Activated T-cell treated with anti-CD3 and anti-CD28 coated beads, Interleukin-2, amount 50 U/mL, for 48 hours (primary cell): Measurements from ENCODE around the gene MUSTN1.
A peak's percentile ranks its signal among the peaks of the same experiment; 100 is the strongest.

ENCODE experiments used
- DNase-seq, 2 experiments: peaks; one replicate each; pipeline ENCODE4 v3.0.0-alpha.2; 2020

MUSTN1 gene

DNA sequence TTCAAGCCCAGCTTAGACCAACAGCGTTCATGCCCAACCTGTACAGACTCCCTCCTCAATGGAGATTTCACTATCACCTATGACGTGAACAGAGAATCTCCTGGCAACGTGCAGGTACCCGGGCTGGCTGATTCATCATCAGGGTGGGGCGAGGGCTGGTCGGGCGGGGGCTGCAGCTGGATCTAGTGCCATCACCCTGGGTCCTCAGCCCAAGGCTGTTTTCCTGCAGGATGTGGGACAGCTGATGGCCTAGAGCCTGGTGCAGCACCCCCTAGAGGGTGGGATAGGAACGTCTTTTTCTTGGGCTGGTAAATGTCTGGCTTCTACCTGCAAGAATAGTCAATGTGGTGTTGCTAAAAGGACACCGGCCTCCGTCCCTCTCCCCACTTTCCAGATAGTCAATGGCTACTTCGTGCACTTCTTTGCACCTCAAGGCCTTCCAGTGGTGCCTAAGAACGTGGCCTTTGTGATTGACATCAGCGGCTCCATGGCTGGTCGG lies 35.8 kb downstream of the MUSTN1 start:
- peak; percentile 44 to 47 for DNase-seq

DNA sequence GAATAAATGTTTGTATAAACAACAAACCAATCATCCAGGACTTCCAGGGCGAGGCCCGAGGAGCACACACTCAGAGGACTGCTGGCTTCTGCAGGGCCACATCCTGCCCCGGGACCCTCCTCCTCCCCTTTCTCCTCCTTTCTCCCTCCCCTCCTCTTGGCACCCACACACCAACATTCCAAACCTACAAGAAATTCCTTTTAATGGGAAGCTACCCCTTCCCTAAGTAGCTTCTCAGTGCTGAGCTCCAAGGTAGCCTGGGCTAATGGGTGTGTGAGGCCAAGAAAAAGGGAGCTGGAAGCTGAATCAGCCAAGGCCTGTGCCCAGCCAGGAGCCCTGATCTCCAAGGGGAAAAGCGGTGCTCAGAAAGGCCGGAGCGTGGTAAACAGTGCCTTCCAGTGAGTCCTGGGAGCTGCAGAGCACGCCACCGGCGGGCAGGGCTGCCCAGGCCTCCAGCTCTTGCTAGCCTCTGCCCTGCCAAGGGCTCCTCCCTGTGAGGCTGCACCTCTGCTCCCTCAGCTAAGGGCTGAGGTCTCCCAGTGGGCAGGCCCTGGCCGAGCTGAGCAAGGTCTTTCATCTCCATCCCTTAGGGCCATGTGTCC lies 36.3 kb downstream of the MUSTN1 start:
- DNase-seq, result no peak

GRCh38 chr3:52796411-52796810 lies 38.4 kb downstream of the MUSTN1 start:
- no peak for DNase-seq

GRCh38 chr3:52795298-52795900 lies 39.4 kb downstream of the MUSTN1 start:
- DNase-seq, result no peak

- DNase-seq, result no peak
These were observed 40.2 kb downstream of the MUSTN1 start, which contains the start of gene ITIH3 for GRCh38 chr3:52794612-52795099. TSS of gene ITIH3 (plus strand) at chr3:52794796. CDS start at chr3:52794804, 8 bp downstream.

- DNase-seq, result no peak
These were observed 40.9 kb downstream of the MUSTN1 start for GRCh38 chr3:52793702-52794611.

DNA sequence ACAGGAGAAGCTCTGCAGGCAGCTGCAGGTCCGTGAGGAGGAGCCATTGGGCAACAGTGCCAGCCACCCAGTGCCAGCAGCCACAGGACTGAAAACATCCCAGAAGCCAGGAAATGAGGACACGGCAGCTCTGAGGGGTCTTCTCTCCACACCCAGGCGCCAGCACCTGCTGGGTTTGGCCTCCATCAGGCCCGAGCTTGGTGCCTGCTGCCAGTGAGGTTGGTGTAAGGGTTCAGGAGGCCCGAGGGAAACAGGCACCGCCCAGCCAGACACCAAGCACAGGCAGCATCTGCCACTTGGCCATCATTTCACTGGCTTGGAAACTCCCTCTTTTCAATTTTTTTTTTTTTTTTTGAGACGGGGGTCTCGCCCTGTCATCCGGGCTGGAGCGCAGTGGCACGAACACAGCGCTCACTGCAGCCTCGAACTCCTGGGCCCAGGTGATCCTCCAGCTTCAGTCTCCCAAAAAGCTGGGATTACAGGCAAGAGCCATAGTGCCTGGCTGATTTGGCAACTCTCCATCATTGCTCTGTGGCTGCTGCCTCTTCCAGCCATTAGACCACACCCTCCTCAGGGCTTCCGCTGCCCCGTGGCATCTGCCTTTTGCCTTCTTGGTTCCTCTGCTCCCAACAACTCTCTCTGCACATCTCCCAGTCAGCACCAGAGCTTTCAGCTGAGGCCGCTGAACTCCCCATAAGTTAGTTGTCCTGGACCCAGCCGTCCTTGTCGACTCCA lies 41.7 kb downstream of the MUSTN1 start:
- DNase-seq, result no peak

DNA sequence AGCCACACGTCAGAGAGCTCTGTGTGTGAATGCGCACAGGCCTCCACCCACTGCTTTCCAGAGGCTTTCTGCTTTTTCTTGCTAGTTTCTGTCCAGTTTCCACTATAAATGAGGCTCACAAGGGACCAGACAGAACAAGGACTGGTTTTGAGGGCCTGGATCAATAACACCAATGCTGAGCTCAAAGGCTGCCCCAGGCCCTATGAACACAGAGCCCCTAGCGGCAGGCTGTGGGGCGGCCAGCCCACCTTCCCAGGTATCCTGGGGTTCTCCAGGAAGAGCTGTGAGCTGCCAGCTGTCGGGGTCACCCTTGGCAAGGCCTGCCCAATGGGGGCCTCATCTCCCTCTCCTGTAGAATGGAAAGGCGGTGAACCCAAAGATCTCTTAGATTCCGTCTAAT lies 42.4 kb downstream of the MUSTN1 start:
- no peak for DNase-seq

DNA sequence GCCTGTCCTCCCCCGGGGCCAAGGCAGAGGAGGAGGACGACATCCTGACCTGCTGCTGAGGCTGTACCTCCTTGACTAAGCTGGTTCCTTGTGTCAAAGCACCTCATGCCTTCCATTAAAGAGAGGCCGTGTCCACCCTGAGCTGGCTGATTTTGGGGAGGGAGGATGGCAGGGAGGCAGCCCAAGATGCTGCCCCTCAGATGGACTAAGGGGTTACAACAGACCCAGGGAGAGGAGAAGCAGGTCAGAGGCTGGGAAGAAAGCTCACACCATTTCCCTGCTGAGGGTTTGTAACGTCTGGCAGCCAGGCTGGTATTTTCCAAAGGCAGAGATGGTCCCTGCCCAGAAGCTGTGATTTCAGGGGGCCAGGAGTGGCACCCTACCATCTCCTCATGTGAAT lies 42.9 kb downstream of the MUSTN1 start:
- no peak for DNase-seq

- no peak for DNase-seq
These were observed 43.5 kb downstream of the MUSTN1 start for GRCh38 chr3:52791366-52791765.

DNA sequence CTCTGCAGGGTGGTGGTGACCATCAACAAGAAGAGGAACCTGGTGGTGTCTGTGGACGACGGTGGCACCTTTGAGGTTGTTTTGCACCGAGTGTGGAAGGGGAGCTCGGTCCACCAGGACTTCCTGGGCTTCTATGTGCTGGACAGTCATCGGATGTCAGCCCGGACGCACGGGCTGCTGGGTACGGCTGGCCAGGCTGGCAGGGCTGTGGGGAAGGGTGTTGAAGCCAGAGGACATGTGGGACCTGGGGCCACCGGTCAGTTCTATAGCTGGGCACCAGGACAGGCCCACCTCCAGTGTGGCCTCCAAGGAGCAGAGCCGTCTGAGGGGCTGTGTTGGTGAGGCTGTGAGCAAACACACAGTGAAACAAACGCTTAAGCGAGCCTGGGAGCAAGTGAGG lies 44.1 kb downstream of the MUSTN1 start:
- DNase-seq, result no peak

DNA sequence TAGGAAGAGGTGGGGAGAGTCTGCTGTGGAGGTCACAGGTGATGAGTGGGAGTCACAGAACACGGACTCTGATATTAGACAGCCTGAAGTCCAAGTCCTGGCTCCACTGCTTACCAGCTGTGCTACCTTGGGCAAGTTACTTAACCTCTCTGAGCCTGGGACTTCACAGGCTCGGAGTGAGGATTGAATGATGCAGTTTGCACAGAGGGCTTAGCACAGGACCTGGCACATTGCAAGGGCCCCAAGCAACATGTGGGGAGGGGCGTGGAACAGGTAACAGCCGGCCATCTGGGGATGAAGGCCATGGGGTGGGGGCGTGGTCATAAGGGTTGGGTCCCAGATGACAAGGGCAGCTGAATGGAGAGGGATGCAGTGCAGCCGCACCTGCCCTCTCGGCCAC lies 44.5 kb downstream of the MUSTN1 start:
- no peak for DNase-seq

DNA sequence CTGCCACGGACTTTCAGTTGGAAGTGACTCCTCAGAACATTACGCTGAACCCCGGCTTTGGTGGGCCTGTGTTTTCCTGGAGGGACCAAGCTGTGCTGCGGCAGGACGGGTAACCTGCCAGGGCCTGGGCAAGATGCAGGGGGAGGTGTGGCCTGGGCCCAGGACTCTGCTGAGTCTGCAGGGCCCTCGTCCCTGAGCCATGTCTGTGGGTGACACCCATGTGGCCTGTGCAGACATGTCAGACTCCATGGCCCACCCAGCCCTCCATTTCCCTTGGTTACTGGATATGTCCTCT lies 45.1 kb downstream of the MUSTN1 start:
- DNase-seq, result no peak

GRCh38 chr3:52788890-52789745 lies 45.7 kb downstream of the MUSTN1 start:
- no peak for DNase-seq

- no peak for DNase-seq
These were observed 46.9 kb downstream of the MUSTN1 start for GRCh38 chr3:52787672-52788625.

- no peak for DNase-seq
These were observed 47.6 kb downstream of the MUSTN1 start for GRCh38 chr3:52787246-52787645.

GRCh38 chr3:52786330-52787215 lies 48.2 kb downstream of the MUSTN1 start:
- DNase-seq, result no peak

- DNase-seq, result no peak
These were observed 49.8 kb downstream of the MUSTN1 start for GRCh38 chr3:52784931-52785590.

DNA sequence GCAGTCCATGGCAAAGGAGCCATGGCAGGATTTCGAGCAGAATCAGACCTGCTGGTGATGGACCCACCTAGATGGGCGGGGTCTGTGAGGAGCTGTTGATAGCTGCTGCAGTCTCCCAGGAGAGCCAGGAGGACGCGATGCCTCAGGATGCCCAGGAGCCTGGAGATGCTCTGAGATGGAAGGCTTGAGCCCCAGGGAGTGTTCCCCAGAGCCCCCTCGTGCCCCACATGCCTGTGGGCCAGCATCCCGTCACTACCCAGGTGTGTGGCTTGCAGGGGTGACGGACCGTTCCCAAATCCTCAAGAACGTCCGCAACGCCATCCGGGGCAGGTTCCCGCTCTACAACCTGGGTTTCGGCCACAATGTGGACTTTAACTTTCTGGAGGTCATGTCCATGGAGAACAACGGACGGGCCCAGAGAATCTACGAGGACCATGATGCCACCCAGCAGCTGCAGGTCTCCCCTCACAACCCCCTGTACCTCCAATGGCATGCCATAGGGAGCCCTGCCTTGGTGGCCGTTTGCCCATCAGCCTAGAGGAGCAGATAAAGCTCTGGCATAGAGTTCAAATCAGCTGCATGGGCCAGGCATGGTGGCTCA lies 50.7 kb downstream of the MUSTN1 start:
- DNase-seq, result no peak
